Lower leg skin (tissue), 3 donors: ENCODE results near the gene FCMR.

Experiments used
- POLR2A ChIP-seq, 2 donors: fragments of 450-650 bp; IDR thresholded peaks; one replicate each; pipeline ENCODE4 v1.6.1; 2016 to 2017; ENCODE audit warnings: antibody characterized with exemption in 2 of 2, mild to moderate bottlenecking in 1 of 2, moderate library complexity in 1 of 2
- TF ChIP-seq, protein P1 (sequence below), 3 donors: fragments of 450-650 bp; IDR thresholded peaks; one replicate each; pipeline ENCODE4 v1.5.1; 2016; ENCODE audit warnings: antibody characterized with exemption in 3 of 3, mild to moderate bottlenecking in 3 of 3, moderate library complexity in 2 of 3

DNA sequence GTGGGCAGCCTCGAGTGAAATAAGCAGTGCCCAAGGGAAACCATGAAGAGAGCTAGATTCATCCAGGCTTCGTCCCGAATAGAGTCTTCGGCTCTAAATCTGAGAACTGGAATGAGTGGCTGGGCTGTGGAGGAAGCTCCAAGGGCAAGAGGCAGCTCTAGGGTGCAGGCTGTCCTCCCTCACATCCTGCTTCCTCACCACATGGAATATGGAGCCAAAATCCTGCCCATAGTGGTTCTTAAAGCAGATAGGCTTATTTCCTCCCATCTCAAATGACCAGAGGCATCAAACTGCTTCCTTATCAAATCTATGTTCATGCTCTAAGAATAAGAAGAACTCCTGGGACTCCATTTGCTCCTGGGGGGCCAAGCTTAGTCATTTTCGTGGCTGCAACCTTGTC, 22.0 kb downstream of the FCMR start:
- TF ChIP-seq, protein P1, sequence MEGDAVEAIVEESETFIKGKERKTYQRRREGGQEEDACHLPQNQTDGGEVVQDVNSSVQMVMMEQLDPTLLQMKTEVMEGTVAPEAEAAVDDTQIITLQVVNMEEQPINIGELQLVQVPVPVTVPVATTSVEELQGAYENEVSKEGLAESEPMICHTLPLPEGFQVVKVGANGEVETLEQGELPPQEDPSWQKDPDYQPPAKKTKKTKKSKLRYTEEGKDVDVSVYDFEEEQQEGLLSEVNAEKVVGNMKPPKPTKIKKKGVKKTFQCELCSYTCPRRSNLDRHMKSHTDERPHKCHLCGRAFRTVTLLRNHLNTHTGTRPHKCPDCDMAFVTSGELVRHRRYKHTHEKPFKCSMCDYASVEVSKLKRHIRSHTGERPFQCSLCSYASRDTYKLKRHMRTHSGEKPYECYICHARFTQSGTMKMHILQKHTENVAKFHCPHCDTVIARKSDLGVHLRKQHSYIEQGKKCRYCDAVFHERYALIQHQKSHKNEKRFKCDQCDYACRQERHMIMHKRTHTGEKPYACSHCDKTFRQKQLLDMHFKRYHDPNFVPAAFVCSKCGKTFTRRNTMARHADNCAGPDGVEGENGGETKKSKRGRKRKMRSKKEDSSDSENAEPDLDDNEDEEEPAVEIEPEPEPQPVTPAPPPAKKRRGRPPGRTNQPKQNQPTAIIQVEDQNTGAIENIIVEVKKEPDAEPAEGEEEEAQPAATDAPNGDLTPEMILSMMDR (IDR thresholded peaks at IDR 0.05) = no peak
- TF ChIP-seq POLR2A (IDR thresholded peaks at IDR 0.05) = no peak
